Activated CD4-positive, CD25-positive, alpha-beta regulatory T cell treated with anti-CD3 and anti-CD28 coated beads, Interleukin-2, amount 50 U/mL, for 24 hours (primary cell): Measurements from ENCODE around the gene KIRREL3.

Source experiments
- ATAC-seq, 2 donors: fragments of 150-1000 bp; cut with Tn5 transposase; one replicate each; pipeline ENCODE4 v1.10.0; 2021; ENCODE audit warnings: mild to moderate bottlenecking in 1 of 2, moderate library complexity in 1 of 2

Gene KIRREL3

DNA sequence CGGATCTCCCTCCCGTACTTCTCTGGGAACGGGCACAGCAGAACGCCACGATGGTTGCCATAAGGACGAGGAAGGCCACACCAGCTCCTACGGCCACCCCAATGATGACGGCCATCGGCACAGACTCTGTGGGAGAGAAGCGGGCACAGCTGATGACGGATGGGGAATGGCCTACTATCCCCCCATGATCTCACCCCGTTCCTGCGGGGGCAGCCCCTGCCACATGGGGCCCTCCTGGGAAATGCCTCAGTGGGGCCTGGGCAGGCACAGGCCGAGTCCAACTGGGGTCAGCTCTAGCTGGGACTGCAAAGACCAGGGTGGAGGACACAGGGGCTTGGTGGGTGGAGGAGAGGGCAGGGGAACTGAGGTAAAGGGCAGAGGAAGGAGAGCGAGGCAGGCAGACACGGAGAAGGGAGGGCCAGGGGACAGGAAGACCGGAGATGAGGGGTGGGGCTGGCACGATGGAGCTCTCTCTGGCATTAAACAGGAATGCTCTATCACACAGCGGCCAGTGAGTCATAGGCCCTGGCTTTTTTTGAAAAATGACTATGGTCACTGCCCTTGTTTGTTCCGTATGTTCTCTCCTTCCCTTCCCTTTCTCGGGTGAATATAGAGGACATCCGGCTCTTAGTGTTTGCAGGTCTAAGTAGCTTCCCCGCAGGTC, 569.0 kb downstream of the KIRREL3 start:
- no peak for ATAC-seq

DNA sequence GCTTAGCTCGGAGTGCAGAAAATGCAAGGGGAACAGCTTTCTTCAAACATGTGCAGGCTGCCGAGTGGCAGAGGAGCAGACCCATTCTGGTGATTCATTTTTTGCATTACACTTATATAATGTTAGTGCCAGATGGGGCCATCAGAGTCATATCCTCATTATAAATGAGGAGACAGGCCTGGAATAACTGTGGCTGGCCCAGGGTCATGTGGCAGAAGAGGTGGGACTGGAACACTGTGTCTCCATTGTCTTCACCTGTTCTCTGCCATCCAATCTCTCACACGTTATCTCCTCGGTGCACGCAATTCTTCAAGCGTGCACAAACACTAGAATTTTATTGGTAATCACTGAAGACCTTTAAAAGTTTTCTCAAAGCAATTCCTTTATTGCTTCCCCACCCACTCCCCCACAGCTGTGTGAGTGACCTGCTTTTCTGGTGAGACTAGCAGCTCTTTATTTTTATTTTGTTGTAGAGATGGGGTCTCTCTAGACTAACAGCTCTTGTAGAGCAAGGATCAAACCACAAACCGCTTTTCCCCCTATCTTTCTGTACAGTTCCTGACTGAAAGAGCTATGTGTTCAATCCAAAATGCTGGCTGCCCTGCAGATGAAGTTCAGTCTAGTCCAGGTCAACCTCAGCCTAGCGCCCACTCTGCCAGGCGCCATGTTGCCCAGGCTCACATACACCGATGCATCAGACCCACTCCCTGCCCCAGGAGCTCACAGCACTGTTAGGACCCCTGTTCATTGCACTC, 569.8 kb downstream of the KIRREL3 start:
- no peak for ATAC-seq

GRCh38 chr11:126426820-126427749, 573.5 kb downstream of the KIRREL3 start:
- ATAC-seq, result no peak

DNA sequence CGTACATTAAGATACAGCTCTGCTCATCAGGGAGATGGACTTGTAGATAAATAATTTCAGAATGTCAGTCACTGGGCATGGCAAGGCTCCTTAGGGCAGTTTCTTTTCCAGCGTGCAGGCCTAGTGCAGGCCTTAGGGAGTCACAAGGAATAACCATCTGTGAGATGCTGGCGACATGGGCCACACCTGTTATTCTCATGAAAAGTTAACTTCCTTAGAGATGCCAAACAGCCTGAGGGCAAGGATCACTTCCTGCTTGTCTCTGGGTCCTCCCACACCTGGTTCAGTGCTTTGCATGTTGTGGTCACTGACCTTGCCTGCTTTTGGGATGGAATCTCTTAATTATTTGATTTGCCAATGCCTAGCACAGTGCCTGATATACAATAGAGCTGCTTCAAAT, 574.5 kb downstream of the KIRREL3 start:
- ATAC-seq, result no peak

DNA sequence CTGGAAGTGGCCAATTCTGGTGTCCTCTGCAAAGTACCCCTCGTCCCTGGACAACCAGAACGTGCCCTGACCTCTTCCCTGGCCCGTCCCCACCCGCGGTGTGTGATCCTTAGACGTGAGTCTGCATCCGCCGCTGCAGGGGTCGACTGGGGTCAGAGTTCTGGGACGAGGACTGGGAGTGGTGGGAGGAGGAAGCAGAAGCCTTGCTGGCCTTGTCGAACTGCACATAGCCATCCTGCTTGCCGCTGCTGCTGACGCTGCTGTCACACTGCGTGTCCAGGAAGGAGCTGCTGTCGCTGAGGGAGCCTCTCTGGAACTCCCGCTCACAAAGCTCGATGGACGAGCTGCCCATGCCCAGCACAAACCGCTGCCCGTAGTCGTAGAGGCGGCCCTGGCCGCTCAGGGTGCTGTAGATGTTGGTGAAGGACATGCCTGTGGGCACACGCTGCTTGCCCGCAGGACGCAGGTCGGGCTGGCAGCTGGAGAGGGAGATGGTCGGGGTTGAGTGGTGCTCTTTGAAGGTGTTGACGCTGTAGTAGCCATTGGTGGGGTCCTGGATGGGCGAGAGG, 576.0 kb downstream of the KIRREL3 start:
- no peak for ATAC-seq

DNA sequence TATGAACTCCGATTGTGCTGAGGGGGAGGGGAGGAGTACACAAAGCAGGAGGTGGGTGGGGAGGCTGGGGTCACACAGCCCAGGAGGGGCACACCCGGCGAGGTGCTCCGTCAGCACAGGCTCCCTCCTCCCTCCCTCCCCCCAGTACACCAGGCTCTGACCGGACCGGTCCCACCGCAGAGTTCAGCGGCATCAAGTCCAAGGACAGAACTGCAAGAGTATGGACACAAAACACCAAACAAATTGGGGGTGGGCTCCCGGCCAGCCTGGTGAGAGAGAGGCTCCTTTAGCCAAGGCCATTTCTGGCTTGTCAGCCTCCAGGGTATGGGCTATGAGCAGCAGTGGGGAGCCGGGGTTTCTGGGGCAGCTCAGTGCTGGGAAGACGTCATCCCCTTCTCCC, 576.8 kb downstream of the KIRREL3 start:
- no peak for ATAC-seq

DNA sequence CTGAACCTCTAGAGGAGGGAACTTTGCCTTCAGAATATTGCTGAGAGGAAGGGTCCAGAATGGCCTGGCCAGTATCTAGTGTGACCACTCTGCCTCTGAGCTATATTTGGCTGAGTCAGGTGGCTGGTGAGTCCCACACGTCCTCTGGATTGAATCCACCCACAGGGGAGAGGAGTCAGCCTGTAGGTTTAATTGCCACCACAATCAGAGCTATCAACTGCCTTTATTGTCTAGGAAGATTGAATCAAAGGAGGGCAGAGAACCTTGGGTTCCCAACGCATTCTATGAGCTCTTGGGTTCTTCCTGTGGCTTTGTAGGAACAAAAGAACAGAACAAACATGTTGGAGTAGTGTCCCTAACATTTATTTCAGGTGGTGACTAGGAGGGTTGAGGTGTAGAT, 577.4 kb downstream of the KIRREL3 start:
- ATAC-seq, result no peak

GRCh38 chr11:126422446-126422845, 578.1 kb downstream of the KIRREL3 start:
- ATAC-seq, result no peak

DNA sequence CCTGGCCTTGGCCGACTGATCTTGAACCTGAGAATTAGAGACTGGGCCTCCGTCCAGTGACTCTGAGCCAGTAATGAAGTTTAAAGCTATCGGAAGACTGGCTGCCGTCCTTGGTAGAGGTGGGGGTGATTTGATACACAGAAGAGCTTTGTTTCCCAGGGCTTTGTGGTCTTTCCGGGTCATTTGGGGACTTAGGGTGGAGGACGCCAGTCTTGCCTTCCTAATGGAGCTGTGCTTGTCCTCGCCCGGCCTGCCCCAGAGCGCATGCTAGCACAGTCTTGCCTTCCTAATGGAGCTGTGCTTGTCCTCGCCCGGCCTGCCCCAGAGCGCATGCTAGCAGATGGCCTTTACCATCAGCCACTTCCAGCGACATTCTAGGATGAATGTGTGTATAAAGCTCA, 579.3 kb downstream of the KIRREL3 start:
- ATAC-seq, result no peak

DNA sequence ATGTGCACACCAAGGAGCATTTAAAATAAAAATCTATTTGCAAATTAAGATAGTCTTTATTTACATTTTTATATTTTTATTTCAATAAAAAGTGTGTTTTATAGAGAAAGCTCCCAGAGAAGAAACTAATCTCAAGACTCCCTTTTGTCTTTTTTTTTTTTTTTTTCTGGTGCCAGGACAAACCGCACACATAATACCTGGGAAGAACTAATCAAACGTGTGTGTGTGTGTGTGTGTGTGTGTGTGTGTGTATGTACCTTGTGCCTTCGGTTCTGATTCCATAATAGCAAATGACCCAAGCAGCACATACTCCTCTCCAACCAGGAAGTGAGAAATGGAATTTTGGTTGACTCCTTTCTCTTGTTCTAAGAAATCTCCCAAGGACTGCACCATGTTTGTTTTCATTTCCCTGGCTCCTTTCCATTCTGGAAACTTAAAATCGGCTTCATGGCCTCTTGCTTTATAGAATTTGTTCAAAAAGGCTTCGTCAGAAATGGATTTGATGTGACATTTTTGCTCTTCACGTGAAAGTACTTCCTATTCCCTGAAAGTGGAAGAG, 579.8 kb downstream of the KIRREL3 start:
- ATAC-seq, result no peak

DNA sequence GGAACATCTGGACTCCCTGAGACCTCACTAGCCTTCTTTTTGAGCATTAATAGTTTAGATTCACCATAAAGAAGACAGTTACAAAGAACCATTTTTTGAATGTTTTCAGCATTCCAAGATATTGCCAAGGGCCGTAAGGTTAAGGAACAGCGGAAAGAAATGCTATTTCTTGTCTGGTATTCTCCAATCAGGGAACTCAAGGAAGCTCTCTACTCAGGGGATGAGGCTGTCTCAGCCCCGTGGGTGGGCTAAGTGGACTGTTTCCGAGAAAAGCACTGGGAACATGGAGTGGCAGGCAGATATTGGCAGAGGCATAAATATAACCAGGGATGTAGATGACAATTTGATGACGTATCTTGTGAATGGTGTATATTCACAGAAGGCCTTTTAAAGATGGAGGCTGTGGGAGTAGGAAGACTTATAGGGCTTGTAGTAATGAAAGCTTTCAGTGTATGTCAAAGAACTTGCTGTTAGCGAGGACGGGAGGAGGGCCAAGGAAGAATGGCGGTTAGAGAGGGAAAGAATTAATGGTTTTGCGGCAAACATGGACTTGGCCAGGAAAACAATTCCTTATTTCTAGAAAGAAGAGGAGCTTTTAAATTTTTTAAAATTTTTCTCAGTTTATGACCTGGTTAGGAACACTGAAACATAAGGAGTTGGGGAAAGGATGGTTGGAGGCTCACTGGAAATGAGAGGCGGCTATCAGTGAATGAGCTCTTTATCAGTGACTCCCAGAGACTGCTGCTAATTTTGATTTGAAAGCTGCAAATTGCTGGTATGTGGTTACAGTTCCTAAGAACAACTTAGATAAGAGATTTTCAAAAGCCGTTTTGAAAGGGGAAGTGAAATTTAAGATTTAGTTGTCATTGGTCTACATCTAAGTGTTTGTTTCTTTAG, 580.5 kb downstream of the KIRREL3 start:
- ATAC-seq, result no peak

DNA sequence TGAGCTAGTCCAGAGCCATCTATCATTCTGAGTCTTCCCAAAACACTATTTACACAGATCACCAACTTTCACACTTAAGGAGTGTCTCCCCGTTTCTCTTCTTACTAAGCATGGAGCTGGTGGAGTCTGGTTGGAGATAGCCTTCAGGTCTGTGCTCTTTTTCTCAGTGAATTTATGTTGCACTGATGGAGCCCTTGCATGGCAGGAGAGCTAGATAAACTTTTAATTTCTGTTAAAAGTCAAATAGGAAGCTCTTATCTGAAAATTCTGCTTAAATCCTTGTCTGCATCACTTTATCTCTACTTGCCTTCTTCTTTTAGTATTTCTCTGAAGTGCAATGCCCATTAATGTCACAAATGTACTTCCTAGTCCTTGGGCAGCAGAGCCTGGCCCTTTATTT, 581.7 kb downstream of the KIRREL3 start:
- ATAC-seq, result no peak

GRCh38 chr11:126417091-126417862, 583.3 kb downstream of the KIRREL3 start:
- no peak for ATAC-seq

DNA sequence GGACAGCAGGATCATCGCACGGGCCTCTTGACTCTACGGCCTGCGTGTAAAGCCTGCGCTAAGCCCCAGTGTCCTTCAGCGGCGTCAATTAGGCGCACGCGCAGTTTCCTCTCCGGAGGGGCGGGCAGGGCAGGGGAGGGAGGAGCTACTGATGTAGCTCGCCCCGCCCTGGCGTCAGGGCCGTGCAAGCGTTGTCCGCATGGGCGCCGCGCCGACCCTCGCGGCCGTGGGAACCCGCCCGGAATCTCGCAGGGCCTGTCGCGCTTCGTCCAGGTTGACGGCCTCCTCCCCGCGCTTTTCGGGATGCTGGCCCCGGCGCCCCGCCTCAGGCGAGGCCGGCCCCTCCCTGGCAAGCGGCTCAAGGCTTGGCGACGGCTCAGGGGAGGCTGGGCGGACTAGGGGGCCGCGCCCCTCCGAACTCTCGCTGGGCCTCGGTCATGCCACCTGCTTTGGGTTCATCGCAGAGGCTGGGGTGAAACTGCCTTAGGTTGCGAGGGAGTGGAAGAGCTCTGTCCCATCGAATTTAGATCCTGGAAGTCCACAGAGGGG, 584.0 kb downstream of the KIRREL3 start:
- ATAC-seq, result peak; percentile 90 to 91

DNA sequence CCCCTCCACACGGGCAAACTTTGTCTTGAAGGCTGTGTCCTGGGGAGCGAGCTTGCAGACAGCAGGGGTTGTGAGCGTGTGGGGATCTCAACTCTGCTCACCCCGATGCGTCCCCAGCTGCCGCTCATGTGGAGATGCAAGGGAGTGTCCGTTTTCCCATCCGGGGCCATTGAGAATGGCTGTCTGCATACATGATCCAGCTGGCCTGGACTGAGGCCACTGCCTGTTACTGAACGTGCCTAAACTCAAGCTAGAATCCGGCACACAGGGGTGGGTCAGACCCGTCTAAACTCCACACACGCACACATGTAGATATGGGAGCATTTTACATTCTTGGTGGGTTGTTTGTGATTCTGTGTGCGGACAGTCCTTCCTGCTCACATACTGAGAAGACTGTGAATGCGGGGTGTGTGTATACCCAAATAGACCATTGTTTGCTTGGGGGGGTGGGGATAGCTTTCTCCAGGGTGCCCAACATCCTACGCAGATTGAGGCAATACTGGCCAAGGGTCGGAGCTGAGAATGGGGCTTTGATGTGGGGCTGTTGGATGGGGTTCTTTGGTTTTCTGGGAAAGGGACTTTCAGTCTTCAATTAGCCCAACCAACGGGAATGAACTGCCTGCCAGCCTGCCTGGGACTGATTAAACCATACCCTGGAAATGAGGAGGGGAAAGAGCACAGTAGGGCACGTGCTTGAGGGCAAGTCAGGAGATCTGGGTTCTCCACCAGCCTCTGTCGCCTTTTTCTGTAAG, 584.7 kb downstream of the KIRREL3 start:
- ATAC-seq, result no peak

DNA sequence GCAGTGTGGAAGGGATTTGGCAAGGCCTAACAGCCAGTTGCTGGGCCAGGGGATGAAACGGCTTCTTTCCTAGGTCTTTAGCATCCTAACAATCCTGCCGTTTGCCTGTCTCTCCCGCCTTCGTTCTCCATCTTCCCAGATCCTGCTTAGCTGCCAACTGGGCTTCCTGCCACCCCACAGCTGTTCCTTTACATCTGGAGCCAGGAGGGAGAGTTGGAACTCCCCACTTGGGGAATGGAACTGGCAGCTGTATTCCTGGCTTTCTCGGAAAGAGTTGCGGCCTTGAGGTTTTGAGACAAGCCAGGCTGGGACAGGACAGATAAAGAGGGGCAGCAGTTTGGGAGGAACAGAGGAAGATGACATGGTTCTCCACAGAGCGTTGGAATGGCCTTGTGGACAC, 585.4 kb downstream of the KIRREL3 start:
- no peak for ATAC-seq

GRCh38 chr11:126414615-126415014, 586.0 kb downstream of the KIRREL3 start:
- ATAC-seq, result no peak

- no peak for ATAC-seq
These were observed 586.6 kb downstream of the KIRREL3 start for GRCh38 chr11:126413843-126414405.

DNA sequence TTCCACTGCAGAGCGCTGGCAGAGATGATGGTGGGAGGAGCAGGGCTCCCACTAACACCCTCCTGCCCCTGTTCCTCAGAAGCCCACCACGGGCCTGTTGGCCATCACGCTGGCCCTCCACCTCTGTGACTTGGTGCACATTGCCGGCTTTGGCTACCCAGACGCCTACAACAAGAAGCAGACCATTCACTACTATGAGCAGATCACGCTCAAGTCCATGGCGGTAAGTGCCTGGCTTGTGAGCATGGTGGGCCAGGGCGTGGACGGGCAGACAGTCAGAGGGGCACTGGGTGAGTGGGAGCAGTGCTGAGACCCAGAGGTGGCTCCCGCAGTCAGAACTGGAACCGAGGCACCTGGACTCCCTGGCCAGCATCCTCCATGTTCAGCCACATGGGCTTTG, 587.1 kb downstream of the KIRREL3 start:
- ATAC-seq, result no peak
